HG03439 (cell line): ENCODE results near the gene JAGN1.
"Not testable (repeated sequence)": the region's sequence is repeated elsewhere in the genome, so short reads cannot be mapped to it uniquely, and the experiment has no call there.

Experiments
- ATAC-seq: cut with Tn5 transposase; IDR thresholded peaks from one replicate; pipeline ENCODE4 v1.9.1; 2021; ENCODE audit warnings: mild to moderate bottlenecking, moderate library complexity; ENCODE audit not compliant: unreplicated experiment

Gene JAGN1

GRCh38 chr3:9897408-9898372, 7.3 kb downstream of the JAGN1 start:
- ATAC-seq: no peak

GRCh38 chr3:9898467-9899241, 8.2 kb downstream of the JAGN1 start:
- no peak for ATAC-seq

GRCh38 chr3:9899289-9899791, 8.9 kb downstream of the JAGN1 start:
- no peak for ATAC-seq

GRCh38 chr3:9900965-9901415, 10.6 kb downstream of the JAGN1 start:
- not testable (repeated sequence) for ATAC-seq

- ATAC-seq: no peak
Observed at GRCh38 chr3:9901967-9902366, 11.6 kb downstream of the JAGN1 start.

GRCh38 chr3:9902372-9903237, 12.2 kb downstream of the JAGN1 start, which contains the start of gene IL17RE:
TSS of gene IL17RE (plus strand) at chr3:9902848. CDS start at chr3:9902933, 85 bp downstream.
- no peak for ATAC-seq

- ATAC-seq: no peak
Observed at GRCh38 chr3:9903238-9903624, 12.8 kb downstream of the JAGN1 start.

GRCh38 chr3:9903904-9904303, 13.5 kb downstream of the JAGN1 start:
- ATAC-seq: no peak

- no peak for ATAC-seq
Observed at GRCh38 chr3:9906480-9906879, 16.1 kb downstream of the JAGN1 start.

GRCh38 chr3:9908286-9908685, 17.9 kb downstream of the JAGN1 start:
- ATAC-seq: no peak

- ATAC-seq: no peak
Observed at GRCh38 chr3:9909221-9910013, 19.0 kb downstream of the JAGN1 start.

GRCh38 chr3:9911863-9912262, 21.5 kb downstream of the JAGN1 start:
- ATAC-seq: no peak

GRCh38 chr3:9912294-9912935, 22.0 kb downstream of the JAGN1 start:
- ATAC-seq: no peak

- no peak for ATAC-seq
Observed at GRCh38 chr3:9913601-9914000, 23.2 kb downstream of the JAGN1 start.

GRCh38 chr3:9914011-9914410, 23.6 kb downstream of the JAGN1 start:
- ATAC-seq: no peak

GRCh38 chr3:9914559-9915253, 24.3 kb downstream of the JAGN1 start:
- ATAC-seq: no peak

- ATAC-seq: no peak
Observed at GRCh38 chr3:9915254-9916141, 25.1 kb downstream of the JAGN1 start.

GRCh38 chr3:9916346-9916733, 25.9 kb downstream of the JAGN1 start:
- ATAC-seq: no peak
